GM19372 (cell line): Measurements from ENCODE around the gene TMPRSS2.

ENCODE experiments used
- ATAC-seq: cut with Tn5 transposase; IDR thresholded peaks from one replicate; pipeline ENCODE4 v1.9.1; 2021; ENCODE audit warnings: mild to moderate bottlenecking, low read depth, moderate library complexity; ENCODE audit not compliant: unreplicated experiment

TMPRSS2 gene

GRCh38 chr21:41453761-41454160 is 54.2 kb downstream of the TMPRSS2 start:
- ATAC-seq, result no peak

- no peak for ATAC-seq
Measured at GRCh38 chr21:41453198-41453597, 54.8 kb downstream of the TMPRSS2 start.

- no peak for ATAC-seq
Measured at GRCh38 chr21:41451753-41452676, 55.9 kb downstream of the TMPRSS2 start.

- no peak for ATAC-seq
Measured at GRCh38 chr21:41449613-41450012, 58.3 kb downstream of the TMPRSS2 start.

- ATAC-seq, result no peak
Measured at GRCh38 chr21:41447356-41447755, 60.6 kb downstream of the TMPRSS2 start.

GRCh38 chr21:41446586-41446985 is 61.4 kb downstream of the TMPRSS2 start:
- ATAC-seq, result no peak

- ATAC-seq, result no peak
Measured at GRCh38 chr21:41445465-41445862, 62.5 kb downstream of the TMPRSS2 start.

- ATAC-seq, result no peak
Measured at GRCh38 chr21:41444703-41445464, 63.1 kb downstream of the TMPRSS2 start.

GRCh38 chr21:41443562-41443961 is 64.4 kb downstream of the TMPRSS2 start:
- ATAC-seq, result no peak

- ATAC-seq, result no peak
Measured at GRCh38 chr21:41442481-41443186, 65.3 kb downstream of the TMPRSS2 start.

- ATAC-seq, result no peak
Measured at GRCh38 chr21:41441546-41441945, 66.4 kb downstream of the TMPRSS2 start.

- no peak for ATAC-seq
Measured at GRCh38 chr21:41439248-41439647, 68.7 kb downstream of the TMPRSS2 start.

GRCh38 chr21:41438425-41439113 is 69.4 kb downstream of the TMPRSS2 start:
- ATAC-seq, result no peak

- no peak for ATAC-seq
Measured at GRCh38 chr21:41437729-41438128, 70.2 kb downstream of the TMPRSS2 start.

- no peak for ATAC-seq
Measured at GRCh38 chr21:41435706-41436105, 72.3 kb downstream of the TMPRSS2 start.

- no peak for ATAC-seq
Measured at GRCh38 chr21:41433566-41433965, 74.4 kb downstream of the TMPRSS2 start.

- ATAC-seq, result no peak
Measured at GRCh38 chr21:41432562-41433460, 75.1 kb downstream of the TMPRSS2 start.

GRCh38 chr21:41431788-41432548 is 76.0 kb downstream of the TMPRSS2 start:
- ATAC-seq, result peak; percentile 81
